GM12874 (cell line): ENCODE data around the gene CEP112.

ENCODE experiments used
- TF ChIP-seq, protein P1 (sequence below): IDR thresholded peaks from 2 replicates; pipeline ENCODE4 v1.5.1; 2011; ENCODE audit warnings: low read depth, mild to moderate bottlenecking, control low read depth, low read length, moderate library complexity; ENCODE audit not compliant: insufficient read depth

CEP112 gene

DNA sequence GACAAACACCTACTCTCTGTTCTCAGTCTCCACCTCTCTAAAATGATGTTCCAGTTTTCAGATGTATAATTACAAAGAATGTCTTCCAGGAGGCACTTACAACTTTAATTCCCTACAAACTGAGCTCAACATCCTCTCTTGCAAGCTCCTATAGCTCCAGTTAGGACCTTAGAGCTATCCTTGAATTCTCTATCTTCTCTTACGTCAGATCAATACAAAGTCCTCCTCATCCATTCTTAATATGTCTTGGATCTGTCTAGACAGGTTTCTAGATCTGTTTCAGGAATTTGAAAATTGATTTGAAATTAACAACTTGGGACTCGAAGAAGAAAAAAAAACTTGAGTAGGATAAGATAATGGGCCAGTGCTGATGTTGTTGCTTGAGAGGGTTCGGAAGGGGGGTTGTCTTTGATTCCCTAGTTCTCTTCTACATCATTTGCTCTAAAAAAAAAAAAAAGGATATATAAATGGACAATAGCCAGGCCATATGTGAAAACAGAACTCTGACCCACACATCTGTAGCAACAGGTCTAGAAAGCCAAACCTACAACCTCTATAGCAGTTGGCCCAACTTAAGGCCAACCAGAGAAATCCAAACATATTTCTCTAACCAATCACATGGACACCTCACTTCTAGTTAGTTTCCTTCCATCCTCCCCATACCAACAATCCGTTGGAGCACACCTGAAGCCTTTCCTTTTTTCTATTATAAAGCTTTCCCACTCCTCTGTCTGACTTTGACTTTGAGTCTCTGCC is 38.0 kb upstream of the CEP112 start:
- TF ChIP-seq, protein P1, sequence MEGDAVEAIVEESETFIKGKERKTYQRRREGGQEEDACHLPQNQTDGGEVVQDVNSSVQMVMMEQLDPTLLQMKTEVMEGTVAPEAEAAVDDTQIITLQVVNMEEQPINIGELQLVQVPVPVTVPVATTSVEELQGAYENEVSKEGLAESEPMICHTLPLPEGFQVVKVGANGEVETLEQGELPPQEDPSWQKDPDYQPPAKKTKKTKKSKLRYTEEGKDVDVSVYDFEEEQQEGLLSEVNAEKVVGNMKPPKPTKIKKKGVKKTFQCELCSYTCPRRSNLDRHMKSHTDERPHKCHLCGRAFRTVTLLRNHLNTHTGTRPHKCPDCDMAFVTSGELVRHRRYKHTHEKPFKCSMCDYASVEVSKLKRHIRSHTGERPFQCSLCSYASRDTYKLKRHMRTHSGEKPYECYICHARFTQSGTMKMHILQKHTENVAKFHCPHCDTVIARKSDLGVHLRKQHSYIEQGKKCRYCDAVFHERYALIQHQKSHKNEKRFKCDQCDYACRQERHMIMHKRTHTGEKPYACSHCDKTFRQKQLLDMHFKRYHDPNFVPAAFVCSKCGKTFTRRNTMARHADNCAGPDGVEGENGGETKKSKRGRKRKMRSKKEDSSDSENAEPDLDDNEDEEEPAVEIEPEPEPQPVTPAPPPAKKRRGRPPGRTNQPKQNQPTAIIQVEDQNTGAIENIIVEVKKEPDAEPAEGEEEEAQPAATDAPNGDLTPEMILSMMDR: no peak

DNA sequence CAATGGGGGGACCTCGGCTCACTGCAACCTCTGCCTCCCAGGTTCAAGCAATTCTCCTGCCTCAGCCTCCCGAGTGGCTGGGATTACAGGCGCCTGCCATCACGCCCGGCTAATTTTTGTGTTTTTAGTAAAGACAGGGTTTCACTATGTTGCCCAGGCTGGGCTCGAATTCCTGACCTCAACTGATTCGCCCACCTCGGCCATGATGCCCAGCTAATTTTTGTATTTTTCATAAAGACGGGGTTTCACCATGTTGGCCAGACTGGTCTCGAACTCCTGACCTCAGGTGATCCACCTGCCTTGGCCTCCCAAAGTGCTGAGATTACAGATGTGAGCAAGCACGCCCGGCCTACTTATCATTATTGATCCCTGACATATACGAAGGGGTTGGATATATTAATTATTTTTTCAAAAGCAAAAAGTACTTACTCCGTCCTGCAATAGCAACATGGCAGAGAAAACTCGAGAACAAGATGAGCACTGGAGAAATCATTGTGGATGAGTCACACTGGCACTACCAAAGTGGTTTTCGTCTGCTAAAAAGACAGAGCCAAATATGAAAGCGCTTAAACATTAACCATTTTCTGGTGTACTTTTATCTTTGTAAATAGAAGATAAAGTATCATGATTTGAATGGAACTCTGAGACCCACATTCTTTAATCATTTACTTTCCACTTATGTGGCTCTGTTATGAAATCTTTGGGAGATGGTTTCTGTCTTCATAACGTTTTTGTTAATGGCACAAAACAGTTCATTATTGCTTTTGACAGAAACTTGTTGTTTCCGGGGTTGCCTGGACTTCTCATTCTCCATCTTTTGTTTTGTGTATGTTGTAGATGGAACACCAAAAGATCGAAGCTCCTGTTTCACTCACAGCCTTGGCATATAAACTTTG is 37.2 kb upstream of the CEP112 start, which contains the start of gene APOH:
APOH (minus strand) TSS at position 529 of the 896 bp plus-strand sequence; CDS start at position 493, 36 bp downstream.
- TF ChIP-seq, protein P1: no peak

DNA sequence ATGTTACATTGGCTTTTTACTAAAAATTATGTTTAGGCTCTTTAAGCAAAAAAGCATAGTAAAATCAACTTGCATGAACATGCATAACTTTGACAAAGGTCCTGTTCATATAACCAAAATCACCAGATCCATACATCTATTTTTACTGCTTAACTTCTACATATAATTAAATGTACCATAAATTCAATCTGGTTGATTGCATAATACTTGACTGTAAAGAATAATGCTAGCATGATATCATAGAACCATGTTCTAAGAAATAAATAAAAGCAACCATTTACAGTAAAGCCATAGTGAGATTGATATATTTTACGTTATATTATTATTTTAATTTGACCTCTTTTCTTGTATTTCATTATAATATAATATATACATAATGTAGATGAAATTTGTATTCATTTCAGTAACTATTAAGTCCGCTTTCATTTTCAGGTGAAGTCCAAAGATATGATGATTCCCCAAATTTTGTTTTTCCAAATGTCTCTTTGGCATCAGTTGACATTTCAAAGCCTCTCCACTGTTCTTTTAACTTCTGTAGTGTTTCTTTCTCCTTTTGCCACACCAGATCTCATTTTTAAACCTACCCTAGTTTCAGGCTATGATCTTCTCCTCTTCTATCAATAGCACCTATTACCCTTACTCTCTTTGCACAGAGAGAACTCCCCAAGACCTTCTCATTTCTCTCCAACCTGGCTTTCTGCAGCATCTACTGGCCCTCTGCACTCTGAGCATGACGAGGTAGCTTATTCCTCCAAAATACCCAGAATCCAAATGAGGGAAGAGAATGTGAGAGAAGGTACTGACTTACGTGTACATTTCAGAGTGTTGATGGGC is 35.5 kb upstream of the CEP112 start:
- TF ChIP-seq, protein P1: no peak

DNA sequence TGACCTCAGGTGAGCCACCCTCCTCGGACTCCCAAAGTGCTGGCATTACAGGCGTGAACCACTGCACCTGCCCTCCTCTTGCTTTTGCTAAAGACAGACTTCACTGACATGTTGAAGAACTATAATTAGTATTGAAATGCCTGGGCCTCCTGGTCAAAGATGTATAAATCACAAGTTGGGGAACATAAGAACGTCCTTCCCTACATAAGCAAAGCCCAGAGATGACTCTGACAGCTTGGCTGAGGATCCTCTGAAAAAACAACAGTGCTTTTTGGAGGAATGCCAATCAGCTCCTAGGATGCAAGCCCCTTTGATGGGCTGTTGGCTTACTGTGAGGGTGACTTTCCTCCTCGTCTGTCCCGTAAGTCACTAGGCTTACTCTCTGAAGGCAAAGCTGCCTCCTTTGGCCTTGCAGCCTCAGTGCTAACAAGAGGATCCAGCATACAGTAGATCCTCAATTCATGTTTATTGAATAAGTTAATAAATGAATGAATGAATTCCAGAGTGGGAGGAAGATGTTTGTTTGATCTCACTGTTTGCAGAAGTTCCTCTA is 30.9 kb upstream of the CEP112 start:
- TF ChIP-seq, protein P1: no peak

DNA sequence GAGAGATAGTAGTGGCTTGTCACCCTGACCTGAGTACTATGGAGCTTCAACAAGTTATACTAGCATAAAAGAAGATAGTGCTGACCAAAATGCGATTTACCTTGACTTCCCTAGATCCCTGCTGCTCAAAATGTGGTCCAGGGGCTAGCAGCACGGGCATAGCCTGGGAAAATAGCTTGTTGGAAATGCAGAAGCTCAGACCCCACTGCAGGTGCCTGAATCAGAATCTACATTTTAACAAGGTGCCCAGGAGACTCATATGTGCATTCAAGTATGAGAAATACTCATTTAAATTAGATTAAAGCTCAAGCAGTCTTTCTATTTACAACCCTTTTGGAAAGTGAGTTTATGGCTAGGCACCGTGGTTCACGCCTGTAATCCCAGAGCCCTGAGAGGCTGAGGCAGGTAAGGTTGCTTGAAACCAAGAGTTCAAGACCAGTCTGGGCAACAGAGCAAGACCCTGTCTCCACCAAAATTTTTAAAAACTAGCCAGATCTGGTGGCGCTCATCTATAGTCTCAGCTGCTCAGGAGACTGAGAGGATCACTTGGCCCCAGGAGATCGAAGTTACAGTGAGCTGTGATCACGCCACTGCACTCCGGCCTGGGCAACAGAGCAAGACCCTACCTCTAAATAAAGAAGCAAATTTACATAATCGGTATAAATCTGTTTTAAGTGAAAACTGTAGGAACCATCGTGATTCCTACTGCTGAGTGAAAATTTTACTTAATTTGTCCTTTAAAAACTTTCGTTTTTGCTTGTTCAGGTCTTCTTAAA is 30.0 kb upstream of the CEP112 start:
- TF ChIP-seq, protein P1: no peak

DNA sequence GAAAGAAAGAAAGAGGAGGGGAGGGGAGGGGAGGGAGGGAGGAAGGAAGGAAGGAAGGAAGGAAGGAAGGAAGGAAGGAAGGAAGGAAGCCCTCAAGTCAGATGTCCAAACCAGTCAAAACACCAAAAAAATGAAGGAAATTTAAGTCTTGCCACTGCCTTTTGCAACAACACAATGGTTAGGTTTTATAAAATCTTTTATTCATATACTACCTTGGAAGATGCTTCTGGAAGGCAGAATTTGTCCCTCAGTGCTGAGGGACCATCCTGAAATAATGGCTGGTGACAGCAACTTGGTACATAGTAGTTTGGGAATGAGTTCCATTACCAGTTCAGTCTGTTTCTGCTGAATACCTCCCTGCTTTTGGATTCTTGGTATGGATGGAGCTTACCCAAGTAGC is 29.4 kb upstream of the CEP112 start:
- TF ChIP-seq, protein P1: no peak
